Naive thymus-derived CD8-positive, alpha-beta T cell (primary cell): ENCODE results near the gene CAV1. TPM values are rescaled to one million over a fixed set of nuclear protein-coding genes. Genes with fewer than 3 reads are reported as not detected.
"Not testable (repeated sequence)": the region's sequence is repeated elsewhere in the genome, so short reads cannot be mapped to it uniquely, and the experiment has no call there.

Source experiments
- ATAC-seq, 2 donors: fragments of 150-1000 bp; cut with Tn5 transposase in 1 of 2; sonication (Bioruptor Pico), chemical (Tn5 transposase) in 1 of 2; 1 replicate in 1 of 2; 2 replicates in 1 of 2; pipeline ENCODE4 v1.10.0; 2021; ENCODE audit warnings: mild to moderate bottlenecking in 2 of 2, moderate library complexity in 2 of 2
- POLR2A ChIA-PET: fragments of 350-600 bp; sonication (Branson Sonifier 250); formaldehyde crosslinking; loops from one replicate; lab custom pipeline; 2021; ENCODE audit warnings: antibody characterized with exemption; lab: Charles Lee
- DNase-seq, 10 donors: peaks; one replicate each; pipeline versions ENCODE4 v3.0.0 to v3.0.0-alpha.2; 2020 to 2022
- H3K27ac Mint-ChIP-seq, 10 donors: one replicate each; pipeline ENCODE4 v1.8.0; 2020 to 2022; ENCODE audit warnings: mild to moderate bottlenecking in 10 of 10, mixed read lengths in 10 of 10, moderate library complexity in 4 of 10, inconsistent platforms in 1 of 10
- H3K27me3 Mint-ChIP-seq, 5 donors: one replicate each; pipeline ENCODE4 v1.8.0; 2021 to 2022; ENCODE audit warnings: mixed read lengths in 5 of 5
- H3K36me3 Mint-ChIP-seq, 3 donors: one replicate each; pipeline ENCODE4 v1.8.0; 2020 to 2022; ENCODE audit warnings: mixed read lengths in 3 of 3, mild to moderate bottlenecking in 2 of 3, inconsistent platforms in 1 of 3
- H3K4me1 Mint-ChIP-seq, 4 donors: one replicate each; pipeline ENCODE4 v1.8.0; 2021 to 2022; ENCODE audit warnings: mixed read lengths in 4 of 4
- H3K4me3 Mint-ChIP-seq, 10 donors: one replicate each; pipeline ENCODE4 v1.8.0; 2020 to 2022; ENCODE audit warnings: mild to moderate bottlenecking in 10 of 10, mixed read lengths in 10 of 10, moderate library complexity in 6 of 10, inconsistent platforms in 1 of 10
- H3K9me3 Mint-ChIP-seq, 9 donors: one replicate each; pipeline ENCODE4 v1.8.0; 2020 to 2022; ENCODE audit warnings: mixed read lengths in 9 of 9, mild to moderate bottlenecking in 3 of 9, inconsistent platforms in 1 of 9, moderate library complexity in 1 of 9
- polyA plus RNA-seq, 3 donors: library from polyadenylated mRNA; unstranded; fragments of 300-500 nt; fragmentation: Illumina TruSeq; gene quantifications; one replicate each; pipeline ENCODE4 v1.2.3, GENCODE V29; 2021
- total RNA-seq, 8 experiments: library from RNA in 2 of 8; stranded (reverse) in 2 of 8; gene quantifications; one replicate each; pipeline ENCODE4 v1.2.3 and lab custom pipeline; 2021 to 2026

The CAV1 gene
- total and polyA plus RNA-seq, 5 experiments from 2014 or later: not detected

DNA sequence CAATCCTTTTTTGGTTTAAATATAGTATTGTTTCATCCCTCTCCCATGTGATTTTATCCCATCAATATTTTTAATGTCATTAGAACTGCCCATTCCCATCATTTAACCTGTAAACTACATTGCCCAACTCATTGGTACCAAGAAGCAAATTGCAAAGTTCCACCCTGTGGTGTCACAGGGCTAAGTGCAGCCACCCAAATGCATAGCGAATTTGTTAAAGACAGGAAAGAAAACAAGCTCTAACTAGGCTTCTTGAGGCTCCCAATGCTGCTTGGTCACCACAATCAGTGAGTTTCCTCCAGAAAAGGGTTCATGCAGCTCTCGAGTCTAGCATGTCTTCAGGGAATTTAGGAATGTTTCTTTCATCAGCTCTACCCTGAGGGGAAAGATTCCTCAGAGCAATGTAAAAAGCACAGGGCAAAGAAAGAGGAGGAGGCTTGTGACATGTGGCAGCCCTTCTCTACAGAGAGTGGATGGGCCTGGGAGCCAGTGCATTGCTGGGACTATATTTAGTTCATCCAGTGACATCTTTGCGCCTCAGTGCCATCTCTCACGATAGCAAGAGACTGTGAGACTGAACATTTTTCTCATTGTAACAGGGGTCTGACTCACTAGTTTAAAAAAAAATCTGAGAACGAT, 58.1 kb downstream of the CAV1 start:
- H3K4me3 Mint-ChIP-seq: peak overlapping the region in 2 of 10 donors; percentile 9 to 29
- peaks cover 0 to 3% (median 0%) of the 10 kb centered on the region in 3 donors for H3K36me3 Mint-ChIP-seq
- ATAC-seq: no peak

DNA sequence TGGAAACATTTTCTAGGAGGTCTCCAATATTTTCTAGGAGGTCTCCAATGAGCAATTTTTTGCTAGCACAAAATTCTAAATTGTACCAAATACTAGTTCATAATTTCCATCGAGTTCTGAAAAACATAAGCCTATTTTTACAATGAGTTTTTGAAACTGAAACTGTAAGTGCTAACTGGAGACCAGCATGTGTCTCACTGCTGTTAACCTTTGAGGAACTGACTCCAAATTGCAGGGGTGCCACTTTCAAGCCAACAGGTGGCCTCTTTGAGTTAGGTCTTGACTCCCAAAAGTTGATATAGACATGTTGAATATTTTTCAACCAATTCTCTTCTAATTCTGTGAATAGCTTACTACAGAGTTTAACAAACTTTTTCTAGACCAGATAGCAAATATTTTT, 58.8 kb downstream of the CAV1 start:
- Mint-ChIP-seq H3K4me3 (peak overlapping the region in 2 of 10 donors; percentile 9 to 29), H3K27ac (peak overlapping the region in 1 of 10 donors; percentile 61), H3K9me3 (peaks cover 0 to 1% (median 0%) of the 10 kb centered on the region in 9 donors), H3K36me3 (no peaks in the 10 kb centered on the region), H3K4me1 (peaks cover 8 to 20% (median 15%) of the 10 kb centered on the region in 4 donors), H3K27me3 (peaks cover 0 to 3% (median 0%) of the 10 kb centered on the region in 5 donors)
- DNase-seq: no peak
- ATAC-seq: no peak
- POLR2A ChIA-PET: no interaction called here

More for the DNA sequence above, 58.1 kb downstream of the CAV1 start:
- POLR2A ChIA-PET: no interaction called here
- no peak for DNase-seq
- peak overlapping the region in 3 of 10 donors; percentile 17 to 88 (median 61) for H3K27ac Mint-ChIP-seq
- peaks cover 3 to 14% (median 9%) of the 10 kb centered on the region in 4 donors for H3K4me1 Mint-ChIP-seq
- peaks cover 0 to 3% (median 0%) of the 10 kb centered on the region in 9 donors for H3K9me3 Mint-ChIP-seq
- H3K27me3 Mint-ChIP-seq: peaks cover 0 to 3% (median 0%) of the 10 kb centered on the region in 5 donors

- Mint-ChIP-seq H3K36me3 (no peaks in the 10 kb centered on the region), H3K27ac (no peak overlapping the region), H3K4me3 (no peak overlapping the region), H3K27me3 (peaks cover 0 to 3% (median 0%) of the 10 kb centered on the region in 5 donors), H3K4me1 (peaks cover 8 to 25% (median 16%) of the 10 kb centered on the region in 4 donors), H3K9me3 (no peaks in the 10 kb centered on the region)
- POLR2A ChIA-PET: no interaction called here
- DNase-seq: no peak
- ATAC-seq: no peak
Measured at GRCh38 chr7:116584721-116585120, 59.9 kb downstream of the CAV1 start.

- no peaks in the 10 kb centered on the region for H3K9me3 Mint-ChIP-seq
- H3K27ac Mint-ChIP-seq: no peak overlapping the region
- POLR2A ChIA-PET: no interaction called here
- no peak for DNase-seq
- H3K36me3 Mint-ChIP-seq: no peaks in the 10 kb centered on the region
- H3K4me3 Mint-ChIP-seq: no peak overlapping the region
- peaks cover 0 to 3% (median 2%) of the 10 kb centered on the region in 5 donors for H3K27me3 Mint-ChIP-seq
- ATAC-seq: no peak
- peaks cover 8 to 25% (median 16%) of the 10 kb centered on the region in 4 donors for H3K4me1 Mint-ChIP-seq
Measured at GRCh38 chr7:116585392-116585791, 60.6 kb downstream of the CAV1 start.

DNA sequence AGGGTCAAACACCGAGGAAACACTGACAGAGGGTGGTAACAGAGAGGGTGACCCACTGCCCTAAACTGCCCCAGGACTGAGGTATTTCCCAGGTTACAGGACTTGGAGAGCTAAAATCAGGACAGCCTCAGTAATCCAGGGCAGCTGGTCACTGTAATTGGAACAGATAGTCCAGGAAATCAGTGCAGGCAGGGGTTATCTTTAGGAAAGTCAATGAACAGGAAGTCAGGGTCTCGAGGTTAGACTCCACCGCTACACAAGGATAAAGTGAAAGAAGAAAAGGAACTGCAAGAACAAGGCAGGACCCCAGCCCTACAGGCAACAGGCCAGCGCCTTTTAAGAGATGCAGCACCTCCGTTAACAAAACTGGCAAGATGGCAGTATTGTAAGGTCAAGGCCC, 61.1 kb downstream of the CAV1 start:
- DNase-seq (no peak), ATAC-seq (no peak)
- peaks cover 0 to 3% (median 2%) of the 10 kb centered on the region in 5 donors for H3K27me3 Mint-ChIP-seq
- H3K36me3 Mint-ChIP-seq: no peaks in the 10 kb centered on the region
- H3K9me3 Mint-ChIP-seq: no peaks in the 10 kb centered on the region
- no peak overlapping the region for H3K27ac Mint-ChIP-seq
- POLR2A ChIA-PET: no interaction called here
- peaks cover 8 to 25% (median 16%) of the 10 kb centered on the region in 4 donors for H3K4me1 Mint-ChIP-seq
- H3K4me3 Mint-ChIP-seq: no peak overlapping the region

GRCh38 chr7:116587200-116587599, 62.4 kb downstream of the CAV1 start:
- POLR2A ChIA-PET, ATAC-seq, H3K9me3 Mint-ChIP-seq, H3K27me3 Mint-ChIP-seq, H3K4me3 Mint-ChIP-seq, DNase-seq, H3K36me3 Mint-ChIP-seq: not testable (repeated sequence)
- peak overlapping the region in 1 of 10 donors; percentile 39 for H3K27ac Mint-ChIP-seq
- H3K4me1 Mint-ChIP-seq: peaks cover 10 to 31% (median 22%) of the 10 kb centered on the region in 4 donors

- ATAC-seq (peak in 1 of 2 donors; percentile 27), DNase-seq (no peak)
- Mint-ChIP-seq H3K9me3 (no peaks in the 10 kb centered on the region), H3K4me3 (no peak overlapping the region), H3K36me3 (no peaks in the 10 kb centered on the region), H3K4me1 (peaks cover 13 to 31% (median 22%) of the 10 kb centered on the region in 4 donors), H3K27me3 (peaks cover 6 to 19% (median 17%) of the 10 kb centered on the region in 5 donors), H3K27ac (peak overlapping the region in 1 of 10 donors; percentile 7)
- POLR2A ChIA-PET: no interaction called here
Measured at GRCh38 chr7:116588225-116588624, 63.4 kb downstream of the CAV1 start.

GRCh38 chr7:116588641-116589594, 64.1 kb downstream of the CAV1 start:
- Mint-ChIP-seq H3K9me3 (no peaks in the 10 kb centered on the region), H3K4me1 (peaks cover 11 to 25% (median 19%) of the 10 kb centered on the region in 4 donors), H3K27me3 (peaks cover 6 to 22% (median 20%) of the 10 kb centered on the region in 5 donors), H3K4me3 (no peak overlapping the region), H3K36me3 (no peaks in the 10 kb centered on the region), H3K27ac (no peak overlapping the region)
- ATAC-seq (peak in 1 of 2 donors; percentile 33), DNase-seq (peak in 3 of 10 donors; percentile 35 to 51 (median 45))
- POLR2A ChIA-PET: no interaction called here

- Mint-ChIP-seq H3K4me3 (peak overlapping the region in 6 of 10 donors; percentile 6 to 64 (median 36)), H3K4me1 (peaks cover 11 to 24% (median 18%) of the 10 kb centered on the region in 4 donors), H3K9me3 (no peaks in the 10 kb centered on the region), H3K27me3 (peaks cover 7 to 35% (median 26%) of the 10 kb centered on the region in 5 donors), H3K36me3 (no peaks in the 10 kb centered on the region), H3K27ac (no peak overlapping the region)
- POLR2A ChIA-PET: no interaction called here
- ATAC-seq (no peak), DNase-seq (peak in 1 of 10 donors; percentile 11)
Measured at GRCh38 chr7:116591202-116592040, 66.6 kb downstream of the CAV1 start.

DNA sequence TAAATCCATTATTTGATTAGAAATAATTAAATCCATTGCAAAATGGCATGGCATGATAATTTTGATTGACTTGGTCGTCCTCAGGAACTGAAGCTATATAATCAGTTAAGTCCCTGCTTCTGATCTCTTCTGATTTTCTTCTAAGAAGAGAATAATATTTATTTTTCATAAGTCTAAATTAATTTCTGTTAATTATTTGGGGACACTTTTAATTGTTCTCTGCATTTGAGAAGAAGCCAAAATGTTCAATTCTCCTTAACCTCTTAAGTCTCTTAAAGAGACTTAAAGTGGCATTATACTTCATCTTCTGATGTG, 67.2 kb downstream of the CAV1 start:
- Mint-ChIP-seq H3K36me3 (no peaks in the 10 kb centered on the region), H3K27ac (no peak overlapping the region), H3K27me3 (peaks cover 7 to 38% (median 29%) of the 10 kb centered on the region in 5 donors), H3K4me1 (peaks cover 11 to 24% (median 18%) of the 10 kb centered on the region in 4 donors), H3K9me3 (no peaks in the 10 kb centered on the region), H3K4me3 (peak overlapping the region in 4 of 10 donors; percentile 10 to 62 (median 52))
- DNase-seq (no peak), ATAC-seq (no peak)
- POLR2A ChIA-PET: no interaction called here

DNA sequence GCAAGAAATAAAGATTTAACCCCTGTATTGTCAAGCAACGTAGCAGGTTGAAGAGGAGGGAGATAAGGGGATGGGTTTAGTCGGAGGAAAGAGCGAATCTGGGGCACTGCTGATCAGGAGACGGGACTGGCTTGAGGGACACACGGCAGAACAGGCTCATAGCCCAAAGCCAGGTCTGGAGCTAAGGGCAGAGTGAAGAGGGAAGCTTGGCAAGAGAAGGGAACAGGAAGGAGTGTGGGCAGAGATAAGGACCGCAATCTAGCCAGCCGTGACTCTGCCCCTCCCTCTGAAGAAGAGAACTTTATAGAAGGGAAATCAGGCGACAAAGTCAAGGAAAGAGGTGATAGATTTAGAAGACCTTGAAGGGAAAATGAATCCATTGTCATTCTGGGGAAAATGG, 67.6 kb downstream of the CAV1 start:
- H3K9me3 Mint-ChIP-seq: no peaks in the 10 kb centered on the region
- H3K4me3 Mint-ChIP-seq: peak overlapping the region in 8 of 10 donors; percentile 0 to 62 (median 26)
- peak overlapping the region in 1 of 10 donors; percentile 10 for H3K27ac Mint-ChIP-seq
- POLR2A ChIA-PET: no interaction called here
- ATAC-seq: no peak
- DNase-seq: no peak
- H3K27me3 Mint-ChIP-seq: peaks cover 7 to 42% (median 29%) of the 10 kb centered on the region in 5 donors
- peaks cover 11 to 24% (median 18%) of the 10 kb centered on the region in 4 donors for H3K4me1 Mint-ChIP-seq
- no peaks in the 10 kb centered on the region for H3K36me3 Mint-ChIP-seq
